HG03108 (cell line): Measurements from ENCODE around the gene TAS2R39.

Source experiments
- ATAC-seq: cut with Tn5 transposase; IDR thresholded peaks from one replicate; pipeline ENCODE4 v1.9.1; 2021; ENCODE audit warnings: moderate library complexity; ENCODE audit not compliant: unreplicated experiment

Gene TAS2R39

DNA sequence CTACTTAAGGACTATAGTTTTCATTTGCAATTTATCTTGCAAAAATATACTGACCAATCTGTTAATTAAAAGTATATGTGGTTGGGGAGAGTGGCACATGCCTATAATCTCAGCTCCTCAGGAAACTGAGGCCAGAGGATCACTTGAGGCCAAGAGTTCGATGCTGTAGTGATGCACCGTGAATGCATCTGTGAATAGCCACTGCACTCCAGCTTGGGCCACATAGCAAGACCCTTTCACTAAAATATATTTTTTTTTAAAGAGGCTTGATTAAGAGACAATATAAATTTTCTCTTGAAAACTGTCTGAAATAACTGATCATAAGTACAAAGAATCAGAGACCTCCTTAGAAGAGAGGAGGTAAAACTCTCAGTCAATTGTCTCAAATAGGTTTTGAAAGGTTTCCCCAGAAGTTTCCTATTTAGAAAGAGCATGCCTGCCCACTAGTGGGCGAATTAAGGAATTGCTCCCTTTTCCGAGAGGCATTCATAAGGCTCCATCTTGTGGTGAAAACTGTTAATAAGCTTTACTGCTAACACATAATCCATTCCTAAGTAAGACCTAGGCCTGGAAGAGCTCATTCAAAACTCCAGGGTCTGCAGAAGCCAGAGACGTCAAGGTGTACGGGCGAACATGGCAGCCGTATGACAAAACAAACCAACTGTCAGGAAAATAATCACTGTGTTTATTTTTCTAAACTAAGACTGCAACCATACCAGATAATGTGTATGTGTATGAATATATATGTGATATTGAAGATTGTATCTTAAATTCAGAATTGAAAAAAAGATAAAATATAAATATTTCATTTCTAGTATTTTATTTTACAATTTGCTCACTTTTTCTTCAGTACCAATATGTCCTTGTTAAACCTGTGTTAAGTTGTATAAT is 31.8 kb downstream of the TAS2R39 start:
- ATAC-seq, result peak; percentile 86

DNA sequence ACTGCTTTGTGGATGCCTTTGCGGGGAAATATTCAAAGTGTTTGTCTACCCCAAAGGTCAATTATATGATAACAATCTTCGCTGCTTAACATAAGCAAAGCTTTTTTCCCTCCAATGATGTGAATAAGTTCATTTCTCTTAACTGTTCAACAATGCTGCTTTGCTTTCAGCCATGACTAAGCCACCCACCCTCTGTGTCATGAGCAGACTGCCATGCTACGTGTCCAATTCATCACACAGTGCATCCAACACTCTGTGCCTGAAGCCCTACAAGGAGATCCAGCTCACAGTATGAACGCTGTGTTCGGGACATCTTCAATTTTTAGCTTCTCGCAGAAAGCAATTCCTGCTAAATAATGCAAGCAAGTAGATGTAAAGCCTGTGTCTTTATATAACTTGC is 32.9 kb downstream of the TAS2R39 start:
- ATAC-seq, result no peak

DNA sequence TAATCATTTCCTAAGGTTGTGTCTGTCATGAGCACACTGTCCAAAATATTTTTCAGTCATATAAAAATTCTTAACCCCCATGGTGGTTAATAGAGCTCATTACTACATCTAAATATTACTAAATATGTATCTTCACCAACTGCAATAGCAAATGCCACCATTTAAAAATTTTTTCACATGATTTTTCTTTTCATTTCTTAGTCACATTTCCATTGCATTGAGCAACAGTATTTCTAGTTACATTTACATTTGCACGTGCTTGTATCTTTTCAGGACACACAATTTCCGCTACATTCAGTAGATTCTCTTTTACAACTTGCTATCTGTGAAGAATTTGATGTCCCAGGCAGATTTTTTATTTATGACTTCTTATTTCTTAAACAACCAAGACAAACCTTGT is 33.5 kb downstream of the TAS2R39 start:
- no peak for ATAC-seq

DNA sequence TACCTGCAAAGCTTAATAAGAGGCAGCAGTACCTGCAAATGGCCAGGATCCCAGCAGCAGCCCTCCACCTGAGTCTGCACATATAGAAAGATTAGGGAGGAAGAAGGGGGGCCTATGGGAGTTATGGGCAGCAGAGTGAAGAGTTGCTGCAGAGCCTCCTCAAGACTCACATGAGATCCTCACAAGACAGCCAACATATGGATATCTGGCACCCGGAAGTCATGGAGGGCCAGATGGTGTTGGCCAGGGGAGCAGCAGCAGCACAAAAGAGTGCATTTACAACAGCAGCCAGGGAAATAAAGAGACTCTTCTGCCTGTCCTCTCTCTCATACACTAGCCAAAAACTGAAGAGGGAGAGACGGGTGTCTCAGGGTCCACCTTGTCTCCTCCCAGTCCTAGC is 34.6 kb downstream of the TAS2R39 start:
- ATAC-seq, result no peak

DNA sequence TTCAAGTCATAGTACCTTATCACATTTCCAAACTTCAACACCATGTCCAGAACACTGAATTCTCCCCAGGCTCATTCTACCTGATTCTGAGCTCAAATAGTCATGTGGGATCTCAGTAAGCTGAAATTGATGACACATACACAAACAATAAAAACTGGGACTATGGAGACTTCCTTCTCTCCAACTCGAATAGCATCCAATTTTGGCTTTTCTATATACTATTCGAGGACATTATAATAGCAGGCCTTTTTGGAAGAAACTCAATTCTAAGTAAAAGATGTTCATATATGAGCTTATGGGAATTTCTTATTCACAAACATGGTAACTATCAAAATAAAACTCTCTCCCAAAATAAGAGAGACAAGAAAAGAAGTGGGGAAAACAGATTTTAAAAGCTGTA is 38.1 kb downstream of the TAS2R39 start:
- no peak for ATAC-seq

DNA sequence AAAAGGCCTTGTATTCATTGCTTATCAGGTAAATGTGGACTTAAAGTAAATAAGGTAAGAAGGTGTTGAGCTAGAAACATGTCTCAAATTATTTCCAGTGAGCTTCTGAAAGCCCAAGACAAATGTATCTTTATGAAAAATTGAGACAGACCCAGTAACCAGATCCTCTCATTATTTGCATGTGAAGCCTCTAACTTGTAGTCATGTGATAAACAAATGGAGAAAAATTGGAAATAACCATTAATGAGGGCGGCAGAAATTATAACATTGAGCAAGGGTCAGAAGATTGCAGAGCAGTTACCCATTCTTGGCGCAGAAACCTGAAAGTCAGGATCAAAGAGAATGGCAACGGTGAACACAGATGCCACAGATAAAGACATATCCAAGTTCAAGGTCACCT is 38.5 kb downstream of the TAS2R39 start, which contains the start of gene TAS2R40:
TAS2R40 (plus strand) TSS at position 301 of the 400 bp plus-strand sequence; CDS start at position 343, 42 bp downstream.
- ATAC-seq, result no peak

DNA sequence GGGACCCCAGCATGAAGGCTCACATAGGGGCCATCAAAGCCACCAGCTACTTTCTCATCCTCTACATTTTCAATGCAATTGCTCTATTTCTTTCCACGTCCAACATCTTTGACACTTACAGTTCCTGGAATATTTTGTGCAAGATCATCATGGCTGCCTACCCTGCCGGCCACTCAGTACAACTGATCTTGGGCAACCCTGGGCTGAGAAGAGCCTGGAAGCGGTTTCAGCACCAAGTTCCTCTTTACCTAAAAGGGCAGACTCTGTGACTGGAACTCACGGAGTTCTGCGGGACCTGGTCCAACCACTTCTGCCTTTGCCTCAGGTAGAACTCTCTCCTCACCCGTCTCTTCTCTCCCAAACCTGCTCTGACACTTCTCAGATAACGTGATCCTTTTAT is 39.6 kb downstream of the TAS2R39 start:
- ATAC-seq, result no peak

DNA sequence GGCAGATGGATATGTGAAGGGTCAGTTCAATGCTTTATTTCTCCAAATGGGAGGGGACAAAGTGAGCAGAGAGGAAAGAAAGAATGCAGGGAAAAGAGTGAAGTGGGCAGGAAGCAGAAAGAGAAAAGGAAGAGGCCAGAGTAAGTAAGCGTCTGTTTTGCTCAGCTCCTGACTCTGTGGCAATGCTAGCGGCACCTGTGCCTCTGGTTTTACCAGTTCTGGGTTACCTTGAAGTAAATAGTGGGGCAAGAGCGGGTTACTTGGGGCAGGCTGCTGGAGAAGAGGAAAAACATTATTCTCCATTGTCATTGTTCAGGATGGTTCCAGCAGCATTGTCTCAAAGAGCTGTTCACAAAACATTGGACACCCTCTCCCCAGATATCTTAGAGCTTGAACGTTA is 40.6 kb downstream of the TAS2R39 start:
- no peak for ATAC-seq

DNA sequence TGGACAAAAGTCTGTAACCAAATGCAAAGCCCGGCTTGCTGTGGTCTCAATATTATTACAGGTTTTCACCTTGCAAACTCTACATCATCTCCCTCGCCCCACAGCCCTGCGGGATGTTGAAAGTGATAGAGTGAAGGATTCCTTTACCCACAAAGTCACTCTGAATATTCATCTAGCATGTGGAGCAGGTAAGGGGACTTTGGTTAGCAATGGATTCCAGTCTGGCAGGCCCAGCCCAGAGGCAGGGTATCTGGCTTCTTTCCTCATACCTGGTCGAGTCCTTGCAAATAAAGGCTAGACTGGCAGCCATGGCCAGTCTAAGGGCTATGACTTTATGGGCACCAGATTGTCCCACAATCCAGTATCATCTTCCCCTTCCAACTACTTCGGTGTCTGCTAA is 41.8 kb downstream of the TAS2R39 start:
- no peak for ATAC-seq

DNA sequence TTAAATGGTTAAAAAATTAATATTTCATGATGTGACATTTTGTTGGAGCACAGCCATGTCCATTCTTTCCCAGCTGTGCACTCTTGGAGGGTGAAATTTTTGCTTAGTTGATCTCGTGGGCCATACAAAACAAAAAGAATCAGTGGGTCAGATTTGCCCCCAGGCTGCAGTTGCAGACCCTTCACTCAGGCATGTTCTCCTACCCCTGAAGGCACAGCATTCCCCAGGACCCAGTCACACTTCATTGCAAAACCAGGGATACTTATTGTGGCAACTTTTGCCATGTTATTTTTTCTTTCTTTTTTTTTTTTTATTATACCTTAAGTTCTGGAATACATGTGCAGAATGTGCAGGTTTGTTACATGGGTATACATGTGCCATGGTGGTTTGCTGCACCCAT is 44.6 kb downstream of the TAS2R39 start:
- no peak for ATAC-seq

DNA sequence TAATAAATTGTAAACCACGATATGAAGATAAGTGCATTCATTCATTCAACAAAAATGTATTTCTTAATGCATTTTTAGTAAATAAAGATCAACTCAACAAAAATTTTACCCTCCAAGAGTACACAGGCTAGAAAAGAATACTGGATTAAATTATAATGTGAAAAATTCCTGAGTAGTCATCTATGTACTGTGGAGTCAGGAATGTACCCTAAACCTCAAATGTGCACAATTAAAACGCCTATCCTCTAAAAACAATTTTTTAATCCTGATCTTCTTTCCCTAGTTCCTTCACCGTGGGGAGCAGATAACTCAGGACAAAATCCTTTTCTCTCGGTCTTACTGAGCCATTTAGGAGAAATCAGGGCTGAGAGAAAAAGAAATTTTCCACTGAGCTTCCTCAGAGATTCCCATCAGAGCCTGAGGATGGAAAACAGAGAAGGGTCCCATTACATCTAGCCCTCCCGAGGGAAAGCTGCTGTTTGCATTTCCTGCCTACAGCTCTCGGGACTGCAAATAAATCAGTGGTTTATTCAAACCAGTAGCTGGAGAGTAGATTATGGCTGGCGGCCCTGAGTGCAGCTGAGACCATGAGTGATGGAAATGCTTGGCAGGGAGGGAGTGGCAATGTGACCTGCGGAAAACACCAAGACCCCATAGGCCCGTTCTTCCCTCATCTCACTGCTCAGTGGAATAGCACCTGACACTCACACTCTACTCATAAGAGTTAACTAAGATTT is 46.0 kb downstream of the TAS2R39 start:
- no peak for ATAC-seq

DNA sequence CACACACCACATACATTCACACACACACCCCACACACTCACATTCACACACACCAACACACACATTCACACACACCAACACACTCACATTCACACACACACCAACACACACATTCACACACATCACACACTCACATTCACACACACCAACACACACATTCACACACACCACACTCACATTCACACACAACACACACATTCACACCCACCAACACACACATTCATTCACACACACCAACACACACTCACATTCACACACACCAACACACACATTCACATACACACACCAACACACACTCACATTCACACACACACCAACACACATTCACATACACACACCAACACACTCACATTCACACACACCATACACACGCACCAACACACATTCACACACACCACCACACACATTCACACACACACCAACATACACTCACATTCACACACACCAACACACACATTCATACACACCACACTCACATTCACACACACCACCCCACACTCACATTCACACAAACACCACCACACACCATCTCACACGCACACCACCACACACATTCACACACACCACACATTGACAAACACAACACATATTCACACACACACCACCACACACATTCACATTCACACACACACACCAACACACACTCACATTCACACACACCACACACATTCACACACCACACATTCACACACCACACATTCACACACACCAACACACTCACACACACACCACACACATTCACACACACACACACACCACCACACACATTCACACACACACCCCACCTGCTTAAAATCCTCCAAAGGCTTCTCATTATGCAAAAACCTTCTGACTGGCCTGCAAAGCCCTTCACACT is 47.6 kb downstream of the TAS2R39 start:
- ATAC-seq, result no peak
